Naive thymus-derived CD4-positive, alpha-beta T cell (primary cell): ENCODE data around the gene AIFM3. TPM values are rescaled to one million over a fixed set of nuclear protein-coding genes. Genes with fewer than 3 reads are reported as not detected.

Source experiments
- ATAC-seq: fragments of 150-1000 bp; cut with Tn5 transposase; 2 replicates; pipeline ENCODE4 v1.10.0; 2021; ENCODE audit warnings: mild to moderate bottlenecking, moderate library complexity
- CTCF ChIA-PET: fragments of 350-600 bp; sonication (Branson Sonifier 250); formaldehyde crosslinking; loops from one replicate; lab custom pipeline; 2021; ENCODE audit warnings: antibody characterized with exemption; lab: Charles Lee
- POLR2A ChIA-PET: fragments of 350-600 bp; sonication (Branson Sonifier 250); formaldehyde crosslinking; loops from one replicate; lab custom pipeline; 2021; ENCODE audit warnings: antibody characterized with exemption, inconsistent platforms; lab: Charles Lee
- DNase-seq, 9 donors: peaks; one replicate each; pipeline versions ENCODE4 v3.0.0 to v3.0.0-alpha.2; 2020 to 2022; ENCODE audit warnings: mixed read lengths in 1 of 9
- H3K27ac ChIP-seq: one replicate; pipeline ENCODE4 v1.7.0; 2013; ENCODE audit warnings: mild to moderate bottlenecking, low read depth, low read length, moderate library complexity
- H3K27me3 ChIP-seq, 2 donors: one replicate each; pipeline ENCODE4 v1.7.0; 2013; ENCODE audit warnings: low read length in 2 of 2, mild to moderate bottlenecking in 2 of 2, moderate library complexity in 2 of 2; ENCODE audit not compliant: control insufficient read depth in 2 of 2, insufficient read depth in 2 of 2
- H3K36me3 ChIP-seq, 3 experiments: 1 replicate in 2 of 3; 2 replicates in 1 of 3; pipeline ENCODE4 v1.7.0; 2013; ENCODE audit warnings: low read length in 3 of 3, mild to moderate bottlenecking in 3 of 3, moderate library complexity in 1 of 3; ENCODE audit not compliant: insufficient read depth in 3 of 3, control insufficient read depth in 2 of 3
- H3K4me1 ChIP-seq, 2 donors: one replicate each; pipeline ENCODE4 v1.7.0; 2013; ENCODE audit warnings: low read length in 2 of 2, mild to moderate bottlenecking in 2 of 2, moderate library complexity in 1 of 2; ENCODE audit not compliant: control insufficient read depth in 2 of 2, insufficient read depth in 2 of 2
- H3K4me3 ChIP-seq: 2 replicates; pipeline ENCODE4 v1.7.0; 2013; ENCODE audit warnings: mild to moderate bottlenecking, low read length
- H3K9me3 ChIP-seq, 3 experiments: 1 replicate in 2 of 3; 2 replicates in 1 of 3; pipeline ENCODE4 v1.7.0; 2013; ENCODE audit warnings: low read length in 3 of 3; ENCODE audit not compliant: control insufficient read depth in 2 of 3
- H3K27ac Mint-ChIP-seq, 9 donors: one replicate each; pipeline ENCODE4 v1.8.0; 2020 to 2022; ENCODE audit warnings: mixed read lengths in 9 of 9, mild to moderate bottlenecking in 8 of 9, moderate library complexity in 5 of 9, inconsistent platforms in 2 of 9
- H3K27me3 Mint-ChIP-seq, 5 donors: one replicate each; pipeline ENCODE4 v1.8.0; 2021 to 2022; ENCODE audit warnings: mixed read lengths in 5 of 5, mild to moderate bottlenecking in 1 of 5
- H3K36me3 Mint-ChIP-seq, 5 donors: one replicate each; pipeline ENCODE4 v1.8.0; 2020 to 2022; ENCODE audit warnings: mixed read lengths in 5 of 5, mild to moderate bottlenecking in 3 of 5, inconsistent platforms in 1 of 5
- H3K4me1 Mint-ChIP-seq, 7 donors: one replicate each; pipeline ENCODE4 v1.8.0; 2020 to 2022; ENCODE audit warnings: mixed read lengths in 7 of 7, mild to moderate bottlenecking in 3 of 7, inconsistent platforms in 1 of 7
- H3K4me3 Mint-ChIP-seq, 10 donors: one replicate each; pipeline ENCODE4 v1.8.0; 2020 to 2022; ENCODE audit warnings: mild to moderate bottlenecking in 10 of 10, mixed read lengths in 10 of 10, moderate library complexity in 6 of 10, inconsistent platforms in 2 of 10
- H3K9me3 Mint-ChIP-seq, 11 donors: one replicate each; pipeline ENCODE4 v1.8.0; 2020 to 2022; ENCODE audit warnings: mixed read lengths in 11 of 11, mild to moderate bottlenecking in 4 of 11, inconsistent platforms in 1 of 11, moderate library complexity in 1 of 11
- intact Hi-C, 2 donors: fragments of 100-400 bp; cut with micrococcal nuclease; formaldehyde crosslinking; loops; one replicate each; pipeline ENCODE4 v1.15.1; 2023
- polyA plus RNA-seq, 2 donors: library from polyadenylated mRNA; unstranded; fragments of 300-500 nt; fragmentation: Illumina TruSeq; gene quantifications; one replicate each; pipeline ENCODE4 v1.2.3, GENCODE V29; 2021
- total RNA-seq, 6 experiments: library from RNA in 5 of 6; stranded (reverse) in 5 of 6; gene quantifications; 1 replicate in 5 of 6; 2 replicates in 1 of 6; pipeline ENCODE4 v1.2.3 and lab custom pipeline; 2021 to 2026

Gene AIFM3
- total and polyA plus RNA-seq, 7 experiments from 2014 or later = 0.17 to 9.0 (median 0.97) TPM

DNA sequence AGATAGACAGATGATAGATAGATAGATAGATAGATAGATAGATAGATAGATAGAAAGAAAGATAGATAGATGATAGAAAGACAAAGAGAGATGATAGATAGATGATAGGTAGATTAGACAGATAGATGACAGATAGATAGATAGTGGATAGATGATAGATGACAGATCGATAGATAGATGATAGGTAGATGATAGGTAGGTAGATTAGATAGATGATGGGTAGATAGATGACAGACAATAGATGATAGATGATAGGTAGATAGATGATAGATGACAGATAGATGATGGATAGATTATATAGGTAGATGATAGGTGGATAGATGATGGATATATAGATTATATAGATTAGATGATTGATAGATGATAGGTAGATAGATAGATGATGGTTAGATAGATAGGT is 19.3 kb downstream of the AIFM3 start:
- peaks cover 13 to 35% (median 29%) of the 10 kb centered on the region in 7 donors for H3K4me1 Mint-ChIP-seq
- Histone ChIP-seq H3K9me3 (no peaks in the 10 kb centered on the region), H3K27me3 (no peaks in the 10 kb centered on the region), H3K27ac (no peak overlapping the region), H3K4me3 (no peak overlapping the region), H3K36me3 (peaks cover 0 to 38% (median 0%) of the 10 kb centered on the region in 3 experiments), H3K4me1 (peaks cover 11 to 21% of the 10 kb centered on the region in 2 donors)
- peaks cover 0 to 17% (median 5%) of the 10 kb centered on the region in 5 donors for H3K36me3 Mint-ChIP-seq
- ATAC-seq (no peak), DNase-seq (no peak)
- POLR2A ChIA-PET = interaction anchor here (0.8 kb wide), 1 partner anchor 14 kb away, joined by 4 read pairs; no protein-coding TSS in a partner anchor
- CTCF ChIA-PET = no interaction called here
- intact Hi-C loops = loop anchor here in 1 of 2 donors (10.0 kb wide), 1 partner anchor 858 kb away; no protein-coding TSS in a partner anchor
- H3K9me3 Mint-ChIP-seq = peaks cover 0 to 1% (median 0%) of the 10 kb centered on the region in 11 donors
- H3K27ac Mint-ChIP-seq = peak overlapping the region in 3 of 9 donors; percentile 2 to 5 (median 3)
- H3K4me3 Mint-ChIP-seq = no peak overlapping the region
- H3K27me3 Mint-ChIP-seq = no peaks in the 10 kb centered on the region

DNA sequence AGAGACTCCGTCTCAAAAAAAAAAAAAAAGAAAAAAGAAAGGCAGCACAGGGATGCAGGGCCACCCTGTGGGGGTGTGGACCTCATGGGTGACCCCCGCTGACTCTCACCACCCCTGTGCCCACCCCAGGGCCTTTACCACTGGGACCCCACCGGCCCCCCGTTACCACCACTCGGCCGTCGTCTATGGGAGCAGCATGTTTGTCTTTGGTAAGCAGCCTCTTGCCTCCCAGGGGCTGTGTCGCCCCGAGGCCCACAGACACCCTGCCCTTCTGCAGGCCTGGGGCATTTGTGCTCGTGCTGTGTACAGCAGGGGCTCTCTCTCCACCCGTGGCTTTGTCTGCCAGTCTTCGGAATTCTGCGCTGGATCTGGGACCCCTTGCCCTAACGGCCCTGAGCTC is 20.3 kb downstream of the AIFM3 start:
- Histone ChIP-seq H3K9me3 (no peaks in the 10 kb centered on the region), H3K4me1 (peaks cover 8 to 15% of the 10 kb centered on the region in 2 donors), H3K36me3 (peaks cover 0 to 43% (median 4%) of the 10 kb centered on the region in 3 experiments), H3K4me3 (no peak overlapping the region), H3K27ac (no peak overlapping the region), H3K27me3 (no peaks in the 10 kb centered on the region)
- H3K27me3 Mint-ChIP-seq = no peaks in the 10 kb centered on the region
- intact Hi-C loops = loop anchor here in 1 of 2 donors (10.0 kb wide), 1 partner anchor 857 kb away; no protein-coding TSS in a partner anchor
- DNase-seq = no peak
- H3K4me1 Mint-ChIP-seq = peaks cover 13 to 33% (median 26%) of the 10 kb centered on the region in 7 donors
- CTCF ChIA-PET = interaction anchor here (0.5 kb wide), 1 partner anchor 1310 kb away, joined by 4 read pairs; no protein-coding TSS in a partner anchor
- H3K4me3 Mint-ChIP-seq = no peak overlapping the region
- peaks cover 0 to 17% (median 5%) of the 10 kb centered on the region in 5 donors for H3K36me3 Mint-ChIP-seq
- POLR2A ChIA-PET = no interaction called here
- H3K27ac Mint-ChIP-seq = no peak overlapping the region
- H3K9me3 Mint-ChIP-seq = peaks cover 0 to 1% (median 0%) of the 10 kb centered on the region in 11 donors
- ATAC-seq = no peak

DNA sequence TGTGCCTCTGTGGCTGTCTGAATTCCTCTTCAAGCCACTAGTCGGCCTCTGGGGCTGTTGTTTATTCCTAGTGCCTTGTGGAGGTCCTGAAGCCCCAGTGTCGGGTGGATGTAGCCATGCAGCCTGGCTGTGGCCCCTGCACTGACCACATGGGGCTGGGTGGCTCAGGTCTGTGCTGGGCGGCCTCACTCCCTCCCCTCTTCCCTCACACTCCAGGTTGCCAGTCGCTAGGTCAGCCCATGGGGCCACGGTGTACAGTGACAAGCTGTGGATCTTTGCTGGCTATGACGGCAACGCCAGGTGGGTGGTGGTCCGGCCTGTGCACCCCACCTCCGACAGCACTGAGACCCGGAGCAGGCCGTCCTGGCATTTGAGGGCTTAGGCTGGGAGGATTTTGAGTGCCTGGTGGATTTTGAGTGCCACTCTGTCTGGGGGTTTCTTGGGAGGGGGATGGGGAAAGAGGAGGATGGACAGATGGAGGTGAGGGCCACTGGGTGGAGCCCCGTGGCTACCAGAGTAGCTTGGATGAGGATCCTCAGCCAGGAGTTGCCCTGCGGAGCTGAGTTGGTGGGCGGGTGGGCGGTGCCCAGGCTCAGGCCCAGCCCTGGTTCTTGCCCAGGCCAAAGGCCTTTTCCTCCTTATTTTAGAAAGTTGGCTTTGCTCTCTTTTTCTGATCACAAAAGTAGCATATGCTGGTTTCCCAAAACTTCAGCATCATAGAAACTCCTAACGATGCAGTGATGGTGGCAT is 21.7 kb downstream of the AIFM3 start:
- peaks cover 0 to 17% (median 5%) of the 10 kb centered on the region in 5 donors for H3K36me3 Mint-ChIP-seq
- H3K4me1 Mint-ChIP-seq = peaks cover 5 to 21% (median 13%) of the 10 kb centered on the region in 7 donors
- H3K4me3 Mint-ChIP-seq = no peak overlapping the region
- no peak overlapping the region for H3K27ac Mint-ChIP-seq
- H3K9me3 ChIP-seq = no peaks in the 10 kb centered on the region
- H3K36me3 ChIP-seq = peaks cover 0 to 57% (median 7%) of the 10 kb centered on the region in 3 experiments
- ATAC-seq = no peak
- H3K4me3 ChIP-seq = no peak overlapping the region
- H3K4me1 ChIP-seq = peaks cover 0 to 5% of the 10 kb centered on the region in 2 donors
- CTCF ChIA-PET = no interaction called here
- POLR2A ChIA-PET = no interaction called here
- no peaks in the 10 kb centered on the region for H3K27me3 ChIP-seq
- no peak overlapping the region for H3K27ac ChIP-seq
- no peak for DNase-seq
- peaks cover 0 to 1% (median 0%) of the 10 kb centered on the region in 11 donors for H3K9me3 Mint-ChIP-seq
- no peaks in the 10 kb centered on the region for H3K27me3 Mint-ChIP-seq
- intact Hi-C loops = loop anchor here in 1 of 2 donors (10.0 kb wide), 1 partner anchor 856 kb away; no protein-coding TSS in a partner anchor

DNA sequence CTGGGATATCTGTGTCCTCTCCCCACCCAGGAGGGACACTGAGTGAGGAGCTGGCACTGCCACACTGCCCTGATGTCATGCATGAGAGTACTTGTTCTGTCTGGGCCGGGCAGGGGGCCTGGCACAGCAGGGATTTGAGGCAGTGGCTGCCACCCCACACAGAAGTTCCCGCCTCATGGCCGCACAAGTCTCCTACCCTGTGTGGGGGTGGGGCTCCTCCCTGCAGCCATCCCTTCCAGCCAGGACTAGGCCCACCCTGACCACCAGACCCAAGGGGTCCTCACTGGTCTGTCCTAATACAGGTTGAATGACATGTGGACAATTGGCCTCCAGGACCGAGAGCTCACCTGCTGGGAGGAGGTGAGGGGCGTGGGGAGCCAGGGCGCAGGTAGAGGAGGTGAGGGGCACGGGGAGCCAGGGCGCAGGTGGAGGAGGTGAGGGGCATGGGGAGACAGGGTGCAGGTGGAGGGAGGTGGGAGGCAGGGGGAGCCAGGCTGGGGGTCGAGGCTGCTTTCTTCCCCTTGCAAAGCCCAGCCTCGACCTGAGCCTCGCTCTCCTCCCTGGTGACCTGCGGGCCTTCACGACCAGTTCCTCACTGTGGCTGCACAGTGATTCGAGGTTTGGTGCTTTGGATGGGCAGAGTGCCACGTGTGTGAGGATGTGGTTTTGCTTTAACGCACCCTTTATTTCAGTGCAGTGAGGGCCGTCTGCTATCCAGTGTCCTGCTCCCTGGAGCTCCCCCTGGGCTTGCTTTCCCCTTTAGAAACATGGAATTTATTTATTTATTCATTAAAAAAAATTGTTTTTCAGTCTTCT is 22.5 kb downstream of the AIFM3 start:
- H3K36me3 Mint-ChIP-seq = peaks cover 0 to 12% (median 5%) of the 10 kb centered on the region in 5 donors
- CTCF ChIA-PET = no interaction called here
- peaks cover 0 to 16% (median 8%) of the 10 kb centered on the region in 7 donors for H3K4me1 Mint-ChIP-seq
- peaks cover 0 to 1% (median 0%) of the 10 kb centered on the region in 11 donors for H3K9me3 Mint-ChIP-seq
- Histone ChIP-seq H3K4me1 (peaks cover 0 to 5% of the 10 kb centered on the region in 2 donors), H3K36me3 (peaks cover 0 to 64% (median 7%) of the 10 kb centered on the region in 3 experiments), H3K9me3 (no peaks in the 10 kb centered on the region), H3K27ac (no peak overlapping the region), H3K4me3 (no peak overlapping the region), H3K27me3 (no peaks in the 10 kb centered on the region)
- ATAC-seq = no peak
- H3K27me3 Mint-ChIP-seq = no peaks in the 10 kb centered on the region
- POLR2A ChIA-PET = interaction anchor here (1.7 to 2.7 kb wide), 2 partner anchors 7 to 13 kb away, joined by 8 to 21 read pairs; partner anchors contain the start of genes LZTR1 and THAP7
- no peak for DNase-seq
- H3K4me3 Mint-ChIP-seq = no peak overlapping the region
- intact Hi-C loops = loop anchor here in 1 of 2 donors (10.0 kb wide), 1 partner anchor 855 kb away; no protein-coding TSS in a partner anchor
- H3K27ac Mint-ChIP-seq = no peak overlapping the region

DNA sequence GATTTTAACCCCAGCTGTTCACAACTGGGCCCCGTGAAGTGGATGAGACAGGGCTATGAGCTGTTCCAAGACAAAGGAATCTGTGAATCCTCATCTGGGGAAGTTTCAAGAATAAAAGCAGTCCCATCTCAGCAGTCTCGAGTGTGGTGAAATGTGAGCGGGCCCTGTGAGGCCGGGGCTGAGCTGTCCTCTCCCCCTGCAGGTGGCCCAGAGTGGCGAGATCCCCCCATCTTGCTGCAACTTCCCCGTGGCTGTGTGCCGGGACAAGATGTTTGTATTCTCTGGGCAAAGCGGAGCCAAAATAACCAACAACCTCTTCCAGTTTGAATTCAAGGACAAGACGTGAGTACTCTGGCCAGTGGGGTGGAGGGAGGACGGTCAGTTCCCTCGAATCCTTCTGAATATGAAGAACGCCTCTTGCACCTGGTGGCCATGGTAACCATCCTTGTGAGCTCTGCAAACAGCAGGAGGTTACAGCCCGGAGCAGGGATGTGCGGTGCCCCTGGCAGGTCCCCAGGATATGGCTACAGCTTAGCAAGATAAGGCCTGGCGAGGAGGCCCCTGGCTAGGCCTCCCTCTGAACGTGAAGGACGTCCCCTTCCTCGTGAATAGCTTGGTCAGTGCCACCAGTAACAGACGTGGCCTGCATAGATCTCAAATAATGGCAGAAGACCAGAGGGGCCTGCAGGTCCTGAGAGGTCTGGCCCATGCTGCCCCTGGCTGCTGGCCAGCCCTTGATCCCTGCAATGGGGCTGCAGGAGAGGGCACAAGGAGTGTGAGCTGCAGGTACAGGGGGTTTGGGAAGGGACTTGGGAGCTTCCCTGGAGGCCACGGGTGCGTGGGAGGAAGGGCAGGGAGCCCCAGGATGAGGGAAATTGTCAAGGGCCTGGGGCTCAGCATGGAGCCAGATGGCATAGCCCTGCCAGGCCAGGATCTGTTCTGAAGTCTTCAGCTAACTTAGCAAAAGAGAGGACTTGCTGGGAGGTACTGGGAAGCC is 23.4 kb downstream of the AIFM3 start:
- Histone ChIP-seq H3K4me3 (no peak overlapping the region), H3K27me3 (no peaks in the 10 kb centered on the region), H3K9me3 (no peaks in the 10 kb centered on the region), H3K4me1 (peaks cover 0 to 5% of the 10 kb centered on the region in 2 donors), H3K36me3 (peaks cover 0 to 70% (median 7%) of the 10 kb centered on the region in 3 experiments), H3K27ac (no peak overlapping the region)
- Mint-ChIP-seq H3K9me3 (peaks cover 0 to 1% (median 0%) of the 10 kb centered on the region in 11 donors), H3K36me3 (peaks cover 0 to 12% (median 5%) of the 10 kb centered on the region in 5 donors), H3K27me3 (no peaks in the 10 kb centered on the region), H3K4me1 (peaks cover 0 to 16% (median 8%) of the 10 kb centered on the region in 7 donors), H3K27ac (peak overlapping the region in 2 of 9 donors; percentile 62 to 72), H3K4me3 (no peak overlapping the region)
- DNase-seq (no peak), ATAC-seq (no peak)
- intact Hi-C loops = no loop called here
- POLR2A ChIA-PET = interaction anchor here (1.5 to 2.7 kb wide), 3 partner anchors 8 to 12 kb away, joined by 5 to 21 read pairs (median 8); partner anchors contain the start of genes LZTR1 and THAP7
- CTCF ChIA-PET = no interaction called here
